HEK293 (cell line): ENCODE measurements around the gene SCAF1.
A peak's percentile ranks its signal among the peaks of the same experiment; 100 is the strongest.

Experiments
- CTCF ChIA-PET: fragments of 350-600 bp; formaldehyde crosslinking; extraction: SDS; loops from one replicate; lab custom pipeline; 2021; ENCODE audit warnings: antibody characterized with exemption; lab: Yijun Ruan, JAX
- POLR2A ChIA-PET: fragments of 300-600 bp; formaldehyde crosslinking; extraction: SDS; loops from one replicate; lab custom pipeline; 2020; ENCODE audit warnings: antibody characterized with exemption, inconsistent platforms; lab: Yijun Ruan, JAX
- H3K27ac ChIP-seq: fragments of 200-500 bp; sonication (Bioruptor generic); 2 replicates; pipeline ENCODE4 v1.5.1; 2014; ENCODE audit warnings: low read depth, low read length, control low read depth, inconsistent platforms; ENCODE audit errors: extremely low read depth
- H3K36me3 ChIP-seq, 2 experiments: fragments of 200-500 bp in 1 of 2; sonication (Bioruptor generic) in 1 of 2; 1 replicate in 1 of 2; 2 replicates in 1 of 2; pipeline ENCODE4 v1.5.1; 2014 to 2017; ENCODE audit warnings: inconsistent platforms in 2 of 2, low read length in 2 of 2; ENCODE audit not compliant: control insufficient read depth in 2 of 2, insufficient read depth in 1 of 2
- H3K4me1 ChIP-seq: fragments of 200-500 bp; sonication (Bioruptor generic); 2 replicates; pipeline ENCODE4 v1.5.1; 2014; ENCODE audit warnings: mild to moderate bottlenecking, low read length, inconsistent platforms; ENCODE audit not compliant: control insufficient read depth, insufficient read depth
- H3K4me3 ChIP-seq: 2 replicates; pipeline ENCODE4 v1.5.1; 2011; ENCODE audit warnings: low read depth, mild to moderate bottlenecking, control low read depth, low read length, moderate library complexity
- H3K9me3 ChIP-seq: fragments of 200-500 bp; sonication (Bioruptor generic); 2 replicates; pipeline ENCODE4 v1.5.1; 2014; ENCODE audit warnings: low read depth, low read length, inconsistent platforms; ENCODE audit not compliant: control insufficient read depth, insufficient read depth
- FEZF1 ChIP-seq: fragments of 450-650 bp; formaldehyde crosslinking; IDR thresholded peaks from 2 replicates; pipeline ENCODE4 v1.5.1; 2016; ENCODE audit warnings: missing biosample characterization, missing genetic modification characterization
- GLIS2 ChIP-seq: fragments of 450-650 bp; formaldehyde crosslinking; IDR thresholded peaks from 2 replicates; pipeline ENCODE4 v1.5.1; 2016; ENCODE audit warnings: missing biosample characterization, missing genetic modification characterization
- HIC1 ChIP-seq: fragments of 450-650 bp; formaldehyde crosslinking; IDR thresholded peaks from 2 replicates; pipeline ENCODE4 v1.5.1; 2016; ENCODE audit warnings: missing biosample characterization, missing genetic modification characterization
- HOXC10 ChIP-seq: sonication (generic); formaldehyde crosslinking; IDR thresholded peaks from 2 replicates; pipeline ENCODE4 v1.8.1; 2023; ENCODE audit warnings: mild to moderate bottlenecking, missing genetic modification reagents
- KLF1 ChIP-seq: fragments of 450-650 bp; formaldehyde crosslinking; IDR thresholded peaks from 2 replicates; pipeline ENCODE4 v1.5.1; 2016; ENCODE audit warnings: missing biosample characterization, missing genetic modification characterization
- KLF9 ChIP-seq: fragments of 450-650 bp; formaldehyde crosslinking; IDR thresholded peaks from 2 replicates; pipeline ENCODE4 v1.5.1; 2016; ENCODE audit warnings: missing biosample characterization, missing genetic modification characterization, low read depth
- SALL2 ChIP-seq: fragments of 450-650 bp; formaldehyde crosslinking; IDR thresholded peaks from 2 replicates; pipeline ENCODE4 v1.5.0; 2017; ENCODE audit warnings: missing biosample characterization, mild to moderate bottlenecking, missing genetic modification characterization, borderline replicate concordance
- WT1 ChIP-seq: fragments of 450-650 bp; formaldehyde crosslinking; IDR thresholded peaks from 2 replicates; pipeline ENCODE4 v1.5.1; 2016; ENCODE audit warnings: missing biosample characterization, missing genetic modification characterization
- ZBTB20 ChIP-seq: fragments of 450-650 bp; formaldehyde crosslinking; IDR thresholded peaks from 2 replicates; pipeline ENCODE4 v1.5.1; 2016; ENCODE audit warnings: missing biosample characterization, missing genetic modification characterization
- ZBTB21 ChIP-seq: fragments of 450-650 bp; formaldehyde crosslinking; IDR thresholded peaks from 2 replicates; pipeline ENCODE4 v1.5.1; 2017; ENCODE audit warnings: missing biosample characterization, missing genetic modification characterization
- ZFHX2 ChIP-seq: fragments of 450-650 bp; formaldehyde crosslinking; conservative IDR thresholded peaks from 2 replicates; pipeline ENCODE4 v1.5.1; 2016; ENCODE audit warnings: missing biosample characterization, missing genetic modification characterization
- ZIC2 ChIP-seq: fragments of 450-650 bp; formaldehyde crosslinking; IDR thresholded peaks from 2 replicates; pipeline ENCODE4 v1.5.1; 2016; ENCODE audit warnings: missing biosample characterization, missing genetic modification characterization
- ZNF133 ChIP-seq: fragments of 450-650 bp; formaldehyde crosslinking; IDR thresholded peaks from 2 replicates; pipeline ENCODE4 v1.5.1; 2016; ENCODE audit warnings: missing biosample characterization, missing genetic modification characterization
- ZNF214 ChIP-seq: fragments of 450-650 bp; formaldehyde crosslinking; IDR thresholded peaks from 2 replicates; pipeline ENCODE4 v1.5.1; 2017; ENCODE audit warnings: missing biosample characterization, mild to moderate bottlenecking, missing genetic modification characterization, borderline replicate concordance
- ZNF335 ChIP-seq: fragments of 450-650 bp; formaldehyde crosslinking; conservative IDR thresholded peaks from 2 replicates; pipeline ENCODE4 v1.5.1; 2016; ENCODE audit warnings: missing biosample characterization, missing genetic modification characterization
- ZNF362 ChIP-seq: fragments of 450-650 bp; formaldehyde crosslinking; IDR thresholded peaks from 2 replicates; pipeline ENCODE4 v1.5.1; 2016; ENCODE audit warnings: missing biosample characterization, missing genetic modification characterization
- ZNF426 ChIP-seq: fragments of 450-650 bp; formaldehyde crosslinking; IDR thresholded peaks from 2 replicates; pipeline ENCODE4 v1.5.1; 2017; ENCODE audit warnings: missing biosample characterization, missing genetic modification characterization, mild to moderate bottlenecking, inconsistent platforms, moderate library complexity
- ZNF488 ChIP-seq: fragments of 450-650 bp; formaldehyde crosslinking; IDR thresholded peaks from 2 replicates; pipeline ENCODE4 v1.5.1; 2016; ENCODE audit warnings: missing biosample characterization, missing genetic modification characterization
- ZNF530 ChIP-seq: fragments of 450-650 bp; formaldehyde crosslinking; IDR thresholded peaks from 2 replicates; pipeline ENCODE4 v1.5.1; 2016; ENCODE audit warnings: low read depth, missing biosample characterization, missing genetic modification characterization
- ZNF560 ChIP-seq: fragments of 450-650 bp; formaldehyde crosslinking; IDR thresholded peaks from 2 replicates; pipeline ENCODE4 v1.5.1; 2017; ENCODE audit warnings: missing biosample characterization, missing genetic modification characterization, borderline replicate concordance
- ZNF571 ChIP-seq: fragments of 450-650 bp; formaldehyde crosslinking; IDR thresholded peaks from 2 replicates; pipeline ENCODE4 v1.5.0; 2017; ENCODE audit warnings: missing biosample characterization, missing genetic modification characterization
- ZNF660 ChIP-seq: fragments of 450-650 bp; IDR thresholded peaks from 2 replicates; pipeline ENCODE4 v1.5.1; 2018; ENCODE audit warnings: missing biosample characterization, mild to moderate bottlenecking, missing genetic modification characterization
- ZXDB ChIP-seq: fragments of 450-650 bp; formaldehyde crosslinking; IDR thresholded peaks from 2 replicates; pipeline ENCODE4 v1.5.1; 2016; ENCODE audit warnings: missing biosample characterization, missing genetic modification characterization
- TF ChIP-seq, protein P1 (sequence below): fragments of 450-650 bp; formaldehyde crosslinking; IDR thresholded peaks from 2 replicates; pipeline ENCODE4 v1.5.1; 2016; ENCODE audit warnings: missing biosample characterization, missing genetic modification characterization
- TF ChIP-seq, protein P2 (sequence below): fragments of 450-650 bp; formaldehyde crosslinking; IDR thresholded peaks from 2 replicates; pipeline ENCODE4 v1.5.1; 2017; ENCODE audit warnings: missing biosample characterization, missing genetic modification characterization
- TF ChIP-seq, protein P3 (sequence below): fragments of 450-650 bp; formaldehyde crosslinking; IDR thresholded peaks from 2 replicates; pipeline ENCODE4 v1.5.1; 2016; ENCODE audit warnings: missing biosample characterization, missing genetic modification characterization

Gene SCAF1

DNA sequence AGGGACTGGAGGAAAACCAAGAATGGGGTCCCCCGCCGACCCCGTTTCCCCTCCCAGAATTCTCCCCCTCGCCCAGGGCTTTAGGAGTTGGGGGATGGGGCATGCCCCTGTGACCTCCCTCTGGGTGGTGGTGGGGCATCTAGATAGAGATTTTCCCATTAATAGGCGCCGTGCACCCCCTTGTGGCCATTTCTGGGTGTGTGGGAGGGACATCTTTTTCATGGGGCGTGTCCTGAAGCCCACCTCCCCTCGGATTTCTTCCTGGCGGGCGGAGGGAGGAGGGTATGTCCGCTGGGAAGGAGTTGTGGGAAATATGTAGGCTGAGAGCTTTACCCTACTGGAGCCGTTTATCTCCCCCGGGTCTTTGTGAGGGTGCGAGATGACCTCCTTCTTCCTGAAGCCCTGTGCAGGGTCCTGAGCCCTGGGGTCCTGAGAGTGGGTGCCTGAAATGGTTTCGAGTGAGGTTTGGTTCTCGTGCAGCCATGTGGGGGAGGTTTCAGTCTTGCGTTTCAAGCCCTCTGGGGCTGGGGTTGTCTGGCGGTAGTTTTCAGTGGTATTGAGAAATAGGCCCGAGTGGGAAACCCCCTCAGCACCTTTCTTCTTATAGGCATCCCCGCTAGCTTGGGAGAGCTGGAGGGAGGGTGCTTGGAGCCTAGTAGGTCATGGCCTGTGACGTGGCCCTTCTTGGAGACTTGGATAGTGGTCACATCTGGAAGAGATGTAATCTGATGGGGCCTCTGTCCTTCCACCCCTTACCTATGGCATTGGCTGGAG is 36.1 kb downstream of the SCAF1 start:
- H3K9me3 ChIP-seq: no peaks in the 10 kb centered on the region
- POLR2A ChIA-PET: interaction anchor here (0.6 to 3.8 kb wide), 5 partner anchors 16 to 251 kb away, joined by 7 to 56 read pairs (median 26); partner anchors contain the start of genes ATF5, NUP62, PRR12 and RRAS
- peaks cover 17% of the 10 kb centered on the region for H3K4me1 ChIP-seq
- CTCF ChIA-PET: interaction anchor here (0.6 to 4.4 kb wide), 16 partner anchors 10 to 353 kb away, joined by 3 to 27 read pairs (median 4); partner anchors contain the start of genes BCL2L12, IRF3 and RRAS
- H3K4me3 ChIP-seq: peak overlapping the region; percentile 76
- peaks cover 26 to 30% of the 10 kb centered on the region in 2 experiments for H3K36me3 ChIP-seq
- H3K27ac ChIP-seq: peak overlapping the region; percentile 94
- TF ChIP-seq SALL2 (tag by site-specific recombination) (no peak), GLIS2 (tag by site-specific recombination) (no peak), ZNF488 (tag by site-specific recombination) (no peak), WT1 (tag by site-specific recombination) (no peak; the same call in 1 of the 2 replicates), ZNF426 (tag by site-specific recombination) (no peak), HIC1 (peak; percentile 89), ZNF335 (tag by site-specific recombination) (peak; percentile 94), ZBTB21 (tag by site-specific recombination) (no peak), ZNF362 (tag by site-specific recombination) (no peak), ZNF133 (tag by site-specific recombination) (no peak), KLF1 (tag by site-specific recombination) (peak; percentile 48; the same call in 1 of the 2 replicates), ZNF214 (tag by site-specific recombination) (no peak), HOXC10 (CRISPR knock-in tag) (no peak), ZNF571 (no peak), ZFHX2 (peak; percentile 67), ZNF530 (tag by site-specific recombination) (no peak), KLF9 (tag by site-specific recombination) (no peak), FEZF1 (tag by site-specific recombination) (no peak), ZNF560 (tag by site-specific recombination) (no peak), ZNF660 (no peak), ZXDB (tag by site-specific recombination) (peak; percentile 15; the same call in 1 of the 2 replicates), ZIC2 (tag by site-specific recombination) (peak; percentile 11; the same call in 1 of the 2 replicates), ZBTB20 (peak; percentile 30; the same call in 1 of the 2 replicates)
- TF ChIP-seq, protein P1, sequence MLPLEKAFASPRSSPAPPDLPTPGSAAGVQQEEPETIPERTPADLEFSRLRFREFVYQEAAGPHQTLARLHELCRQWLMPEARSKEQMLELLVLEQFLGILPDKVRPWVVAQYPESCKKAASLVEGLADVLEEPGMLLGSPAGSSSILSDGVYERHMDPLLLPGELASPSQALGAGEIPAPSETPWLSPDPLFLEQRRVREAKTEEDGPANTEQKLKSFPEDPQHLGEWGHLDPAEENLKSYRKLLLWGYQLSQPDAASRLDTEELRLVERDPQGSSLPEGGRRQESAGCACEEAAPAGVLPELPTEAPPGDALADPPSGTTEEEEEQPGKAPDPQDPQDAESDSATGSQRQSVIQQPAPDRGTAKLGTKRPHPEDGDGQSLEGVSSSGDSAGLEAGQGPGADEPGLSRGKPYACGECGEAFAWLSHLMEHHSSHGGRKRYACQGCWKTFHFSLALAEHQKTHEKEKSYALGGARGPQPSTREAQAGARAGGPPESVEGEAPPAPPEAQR (tag by site-specific recombination): no peak
- TF ChIP-seq, protein P2, sequence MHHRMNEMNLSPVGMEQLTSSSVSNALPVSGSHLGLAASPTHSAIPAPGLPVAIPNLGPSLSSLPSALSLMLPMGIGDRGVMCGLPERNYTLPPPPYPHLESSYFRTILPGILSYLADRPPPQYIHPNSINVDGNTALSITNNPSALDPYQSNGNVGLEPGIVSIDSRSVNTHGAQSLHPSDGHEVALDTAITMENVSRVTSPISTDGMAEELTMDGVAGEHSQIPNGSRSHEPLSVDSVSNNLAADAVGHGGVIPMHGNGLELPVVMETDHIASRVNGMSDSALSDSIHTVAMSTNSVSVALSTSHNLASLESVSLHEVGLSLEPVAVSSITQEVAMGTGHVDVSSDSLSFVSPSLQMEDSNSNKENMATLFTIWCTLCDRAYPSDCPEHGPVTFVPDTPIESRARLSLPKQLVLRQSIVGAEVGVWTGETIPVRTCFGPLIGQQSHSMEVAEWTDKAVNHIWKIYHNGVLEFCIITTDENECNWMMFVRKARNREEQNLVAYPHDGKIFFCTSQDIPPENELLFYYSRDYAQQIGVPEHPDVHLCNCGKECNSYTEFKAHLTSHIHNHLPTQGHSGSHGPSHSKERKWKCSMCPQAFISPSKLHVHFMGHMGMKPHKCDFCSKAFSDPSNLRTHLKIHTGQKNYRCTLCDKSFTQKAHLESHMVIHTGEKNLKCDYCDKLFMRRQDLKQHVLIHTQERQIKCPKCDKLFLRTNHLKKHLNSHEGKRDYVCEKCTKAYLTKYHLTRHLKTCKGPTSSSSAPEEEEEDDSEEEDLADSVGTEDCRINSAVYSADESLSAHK (tag by site-specific recombination): peak; percentile 36; the same call in 1 of the 2 replicates
- TF ChIP-seq, protein P3, sequence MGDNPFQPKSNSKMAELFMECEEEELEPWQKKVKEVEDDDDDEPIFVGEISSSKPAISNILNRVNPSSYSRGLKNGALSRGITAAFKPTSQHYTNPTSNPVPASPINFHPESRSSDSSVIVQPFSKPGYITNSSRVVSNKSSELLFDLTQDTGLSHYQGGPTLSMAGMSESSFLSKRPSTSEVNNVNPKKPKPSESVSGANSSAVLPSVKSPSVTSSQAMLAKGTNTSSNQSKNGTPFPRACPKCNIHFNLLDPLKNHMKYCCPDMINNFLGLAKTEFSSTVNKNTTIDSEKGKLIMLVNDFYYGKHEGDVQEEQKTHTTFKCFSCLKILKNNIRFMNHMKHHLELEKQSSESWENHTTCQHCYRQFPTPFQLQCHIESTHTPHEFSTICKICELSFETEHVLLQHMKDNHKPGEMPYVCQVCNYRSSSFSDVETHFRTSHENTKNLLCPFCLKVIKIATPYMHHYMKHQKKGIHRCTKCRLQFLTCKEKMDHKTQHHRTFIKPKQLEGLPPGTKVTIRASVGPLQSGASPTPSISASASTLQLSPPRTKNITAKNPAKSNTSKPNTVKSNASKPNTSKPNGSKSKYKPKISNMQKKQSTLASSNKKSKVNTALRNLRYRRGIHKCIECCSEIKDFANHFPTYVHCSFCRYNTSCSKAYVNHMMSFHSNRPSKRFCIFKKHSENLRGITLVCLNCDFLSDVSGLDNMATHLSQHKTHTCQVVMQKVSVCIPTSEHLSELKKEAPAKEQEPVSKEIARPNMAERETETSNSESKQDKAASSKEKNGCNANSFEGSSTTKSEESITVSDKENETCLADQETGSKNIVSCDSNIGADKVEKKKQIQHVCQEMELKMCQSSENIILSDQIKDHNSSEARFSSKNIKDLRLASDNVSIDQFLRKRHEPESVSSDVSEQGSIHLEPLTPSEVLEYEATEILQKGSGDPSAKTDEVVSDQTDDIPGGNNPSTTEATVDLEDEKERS (tag by site-specific recombination): no peak
